C4-2B (cell line): Measurements from ENCODE around the gene MAGI2.

Experiments used
- ZFX ChIP-seq: fragments of 450-650 bp; IDR thresholded peaks from 2 replicates; pipeline ENCODE4 v1.6.1; 2017
- TF ChIP-seq, protein P1 (sequence below): fragments of 450-650 bp; conservative IDR thresholded peaks from 2 replicates; pipeline ENCODE4 v1.5.1; 2017; ENCODE audit warnings: mild to moderate bottlenecking

DNA sequence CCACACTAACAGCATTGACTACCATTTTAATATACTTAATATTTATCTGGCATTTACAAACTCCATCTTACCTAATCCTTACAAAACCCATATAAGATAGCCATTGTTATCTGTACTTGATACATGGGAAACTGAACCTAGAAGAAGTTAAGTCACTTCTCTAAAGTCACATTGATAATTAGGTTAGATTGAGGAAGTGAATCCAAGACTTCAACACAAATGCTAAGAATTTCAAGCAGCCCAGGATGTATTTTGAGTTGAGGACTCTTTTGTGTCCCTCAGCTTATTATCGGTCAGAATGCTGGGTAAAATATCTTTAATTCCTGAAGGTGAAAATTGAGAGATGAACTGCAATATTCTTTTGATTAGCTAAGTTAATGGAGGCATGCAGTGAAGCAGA, 1189.4 kb downstream of the MAGI2 start:
- TF ChIP-seq, protein P1, sequence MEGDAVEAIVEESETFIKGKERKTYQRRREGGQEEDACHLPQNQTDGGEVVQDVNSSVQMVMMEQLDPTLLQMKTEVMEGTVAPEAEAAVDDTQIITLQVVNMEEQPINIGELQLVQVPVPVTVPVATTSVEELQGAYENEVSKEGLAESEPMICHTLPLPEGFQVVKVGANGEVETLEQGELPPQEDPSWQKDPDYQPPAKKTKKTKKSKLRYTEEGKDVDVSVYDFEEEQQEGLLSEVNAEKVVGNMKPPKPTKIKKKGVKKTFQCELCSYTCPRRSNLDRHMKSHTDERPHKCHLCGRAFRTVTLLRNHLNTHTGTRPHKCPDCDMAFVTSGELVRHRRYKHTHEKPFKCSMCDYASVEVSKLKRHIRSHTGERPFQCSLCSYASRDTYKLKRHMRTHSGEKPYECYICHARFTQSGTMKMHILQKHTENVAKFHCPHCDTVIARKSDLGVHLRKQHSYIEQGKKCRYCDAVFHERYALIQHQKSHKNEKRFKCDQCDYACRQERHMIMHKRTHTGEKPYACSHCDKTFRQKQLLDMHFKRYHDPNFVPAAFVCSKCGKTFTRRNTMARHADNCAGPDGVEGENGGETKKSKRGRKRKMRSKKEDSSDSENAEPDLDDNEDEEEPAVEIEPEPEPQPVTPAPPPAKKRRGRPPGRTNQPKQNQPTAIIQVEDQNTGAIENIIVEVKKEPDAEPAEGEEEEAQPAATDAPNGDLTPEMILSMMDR = no peak
- no peak for TF ChIP-seq ZFX
